ENCODE data around the gene PIK3C2G.

Gene PIK3C2G

GRCh38 chr12:18676141-18676540 is 414.8 kb downstream of the PIK3C2G start:
- no peak for ATAC-seq (ENCODE audit: low read depth)
- Histone ChIP-seq H3K4me3 (ENCODE audit: severe bottlenecking) (no peak overlapping the region), H3K9me3 (ENCODE audit: severe bottlenecking) (no peaks in the 10 kb centered on the region), H3K4me1 (ENCODE audit: insufficient read depth, poor library complexity, severe bottlenecking) (no peaks in the 10 kb centered on the region), H3K36me3 (ENCODE audit: low read depth) (no peaks in the 10 kb centered on the region), H3K27ac (ENCODE audit: poor library complexity, severe bottlenecking) (no peak overlapping the region), H3K27me3 (ENCODE audit: insufficient read depth, poor library complexity, severe bottlenecking) (no peaks in the 10 kb centered on the region)
- TF ChIP-seq, protein P1, sequence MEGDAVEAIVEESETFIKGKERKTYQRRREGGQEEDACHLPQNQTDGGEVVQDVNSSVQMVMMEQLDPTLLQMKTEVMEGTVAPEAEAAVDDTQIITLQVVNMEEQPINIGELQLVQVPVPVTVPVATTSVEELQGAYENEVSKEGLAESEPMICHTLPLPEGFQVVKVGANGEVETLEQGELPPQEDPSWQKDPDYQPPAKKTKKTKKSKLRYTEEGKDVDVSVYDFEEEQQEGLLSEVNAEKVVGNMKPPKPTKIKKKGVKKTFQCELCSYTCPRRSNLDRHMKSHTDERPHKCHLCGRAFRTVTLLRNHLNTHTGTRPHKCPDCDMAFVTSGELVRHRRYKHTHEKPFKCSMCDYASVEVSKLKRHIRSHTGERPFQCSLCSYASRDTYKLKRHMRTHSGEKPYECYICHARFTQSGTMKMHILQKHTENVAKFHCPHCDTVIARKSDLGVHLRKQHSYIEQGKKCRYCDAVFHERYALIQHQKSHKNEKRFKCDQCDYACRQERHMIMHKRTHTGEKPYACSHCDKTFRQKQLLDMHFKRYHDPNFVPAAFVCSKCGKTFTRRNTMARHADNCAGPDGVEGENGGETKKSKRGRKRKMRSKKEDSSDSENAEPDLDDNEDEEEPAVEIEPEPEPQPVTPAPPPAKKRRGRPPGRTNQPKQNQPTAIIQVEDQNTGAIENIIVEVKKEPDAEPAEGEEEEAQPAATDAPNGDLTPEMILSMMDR (IDR thresholded peaks at IDR 0.05; ENCODE audit: poor library complexity, severe bottlenecking), result no peak
- DNase-seq (ENCODE audit: low spot score), result no peak

GRCh38 chr12:18676996-18677588 is 415.8 kb downstream of the PIK3C2G start:
- Histone ChIP-seq H3K4me1 (ENCODE audit: insufficient read depth, poor library complexity, severe bottlenecking) (no peaks in the 10 kb centered on the region), H3K27ac (ENCODE audit: poor library complexity, severe bottlenecking) (no peak overlapping the region), H3K9me3 (ENCODE audit: severe bottlenecking) (no peaks in the 10 kb centered on the region), H3K27me3 (ENCODE audit: insufficient read depth, poor library complexity, severe bottlenecking) (no peaks in the 10 kb centered on the region), H3K36me3 (ENCODE audit: low read depth) (no peaks in the 10 kb centered on the region), H3K4me3 (ENCODE audit: severe bottlenecking) (no peak overlapping the region)
- TF ChIP-seq, protein P1 (IDR thresholded peaks at IDR 0.05; ENCODE audit: poor library complexity, severe bottlenecking), result no peak
- ATAC-seq (ENCODE audit: low read depth), result no peak
- DNase-seq (ENCODE audit: low spot score), result no peak

GRCh38 chr12:18681818-18682217 is 420.5 kb downstream of the PIK3C2G start:
- TF ChIP-seq, protein P1 (IDR thresholded peaks at IDR 0.05; ENCODE audit: poor library complexity, severe bottlenecking), result no peak
- ATAC-seq (ENCODE audit: low read depth) (no peak), DNase-seq (ENCODE audit: low spot score) (no peak)

DNA sequence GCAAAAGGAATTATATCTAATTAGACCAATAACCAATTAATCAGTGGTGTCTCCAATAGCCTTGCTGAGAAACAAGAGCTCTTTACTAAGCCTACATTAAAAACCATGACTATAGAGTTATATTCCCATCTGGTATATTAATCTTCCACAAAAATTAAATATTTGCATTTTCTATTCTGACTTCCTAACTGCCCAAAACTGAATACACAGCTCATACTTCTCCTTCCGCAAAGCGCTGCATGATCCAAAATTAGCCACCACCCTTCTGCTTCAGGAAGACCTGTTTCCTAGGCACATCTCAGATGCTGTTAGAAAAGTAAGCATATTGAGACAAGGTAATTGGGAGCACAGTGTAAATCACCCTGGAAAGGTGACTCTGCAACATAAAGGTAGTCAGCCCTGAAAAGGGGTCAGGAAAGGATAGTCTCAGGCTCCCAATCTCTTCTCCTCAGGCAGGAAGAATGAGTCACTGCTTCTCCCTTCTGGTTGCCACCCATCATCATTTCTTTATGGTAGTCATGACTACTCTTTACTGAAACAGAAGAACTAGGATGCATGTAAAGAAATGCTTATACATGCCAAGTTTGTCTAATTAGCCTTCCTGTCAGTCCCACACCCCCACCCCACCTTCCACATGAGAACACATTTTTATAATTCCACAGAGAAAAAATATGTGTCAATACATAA is 422.2 kb downstream of the PIK3C2G start:
- H3K27me3 ChIP-seq (ENCODE audit: insufficient read depth, poor library complexity, severe bottlenecking), result no peaks in the 10 kb centered on the region
- TF ChIP-seq, protein P1 (IDR thresholded peaks at IDR 0.05; ENCODE audit: poor library complexity, severe bottlenecking), result no peak
- H3K9me3 ChIP-seq (ENCODE audit: severe bottlenecking), result no peaks in the 10 kb centered on the region
- H3K27ac ChIP-seq (ENCODE audit: poor library complexity, severe bottlenecking), result peak overlapping the region; percentile 36
- peaks cover 11% of the 10 kb centered on the region for H3K4me1 ChIP-seq (ENCODE audit: insufficient read depth, poor library complexity, severe bottlenecking)
- no peak overlapping the region for H3K4me3 ChIP-seq (ENCODE audit: severe bottlenecking)
- no peaks in the 10 kb centered on the region for H3K36me3 ChIP-seq (ENCODE audit: low read depth)
- ATAC-seq (ENCODE audit: low read depth) (peak; percentile 68), DNase-seq (ENCODE audit: low spot score) (no peak)

More at GRCh38 chr12:18681818-18682217, 420.5 kb downstream of the PIK3C2G start:
- Histone ChIP-seq H3K9me3 (ENCODE audit: severe bottlenecking) (no peaks in the 10 kb centered on the region), H3K27ac (ENCODE audit: poor library complexity, severe bottlenecking) (no peak overlapping the region), H3K4me1 (ENCODE audit: insufficient read depth, poor library complexity, severe bottlenecking) (peaks cover 11% of the 10 kb centered on the region), H3K36me3 (ENCODE audit: low read depth) (no peaks in the 10 kb centered on the region), H3K27me3 (ENCODE audit: insufficient read depth, poor library complexity, severe bottlenecking) (no peaks in the 10 kb centered on the region), H3K4me3 (ENCODE audit: severe bottlenecking) (no peak overlapping the region)

DNA sequence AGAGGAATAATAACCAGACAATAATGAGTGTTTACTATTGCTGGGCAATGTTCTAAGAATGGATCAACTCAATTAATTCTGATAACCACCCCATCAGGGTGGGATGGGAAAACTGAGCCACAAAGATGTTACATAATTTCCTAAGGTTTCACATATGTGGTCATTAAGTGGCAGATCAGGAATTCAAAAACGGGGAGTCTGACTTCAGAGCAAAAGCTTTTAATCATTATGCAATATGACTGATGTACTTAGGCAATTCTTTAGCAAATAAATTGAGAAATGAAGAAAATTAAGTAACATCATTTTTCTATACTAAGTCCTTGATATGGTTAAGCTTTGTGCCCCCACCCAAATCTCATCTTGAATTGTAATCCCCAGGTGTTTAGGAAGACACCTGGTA is 423.1 kb downstream of the PIK3C2G start:
- DNase-seq (ENCODE audit: low spot score) (no peak), ATAC-seq (ENCODE audit: low read depth) (no peak)
- Histone ChIP-seq H3K4me3 (ENCODE audit: severe bottlenecking) (no peak overlapping the region), H3K27ac (ENCODE audit: poor library complexity, severe bottlenecking) (peak overlapping the region; percentile 36), H3K9me3 (ENCODE audit: severe bottlenecking) (no peaks in the 10 kb centered on the region), H3K36me3 (ENCODE audit: low read depth) (no peaks in the 10 kb centered on the region), H3K27me3 (ENCODE audit: insufficient read depth, poor library complexity, severe bottlenecking) (no peaks in the 10 kb centered on the region), H3K4me1 (ENCODE audit: insufficient read depth, poor library complexity, severe bottlenecking) (peaks cover 11% of the 10 kb centered on the region)
- TF ChIP-seq, protein P1 (IDR thresholded peaks at IDR 0.05; ENCODE audit: poor library complexity, severe bottlenecking), result no peak
